GM12801 (cell line): ENCODE data around the gene SPNS2.

Experiments
- TF ChIP-seq, protein P1 (sequence below): IDR thresholded peaks from one replicate; pipeline ENCODE4 v1.5.1; 2011; ENCODE audit warnings: control low read depth; ENCODE audit not compliant: insufficient read length; ENCODE audit errors: extremely low read depth

SPNS2 gene

DNA sequence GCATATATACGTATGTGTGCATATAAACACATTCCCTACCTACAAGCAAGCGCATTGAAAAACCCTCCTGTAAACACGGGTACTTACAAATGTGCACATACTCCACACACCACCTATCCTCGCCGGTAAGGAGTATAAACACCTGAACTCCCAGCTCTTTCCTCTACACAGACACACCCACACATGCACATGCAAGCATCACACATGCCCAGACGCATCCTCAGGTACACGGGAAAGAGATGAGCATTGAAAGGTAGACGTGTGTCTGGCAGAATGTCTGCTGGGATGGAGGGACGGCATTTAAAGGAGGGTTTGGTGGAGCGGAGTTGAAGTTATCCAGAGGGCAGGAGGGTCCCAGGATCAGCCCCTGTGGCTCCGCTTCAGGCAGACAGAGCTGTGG lies 81.0 kb downstream of the SPNS2 start:
- TF ChIP-seq, protein P1, sequence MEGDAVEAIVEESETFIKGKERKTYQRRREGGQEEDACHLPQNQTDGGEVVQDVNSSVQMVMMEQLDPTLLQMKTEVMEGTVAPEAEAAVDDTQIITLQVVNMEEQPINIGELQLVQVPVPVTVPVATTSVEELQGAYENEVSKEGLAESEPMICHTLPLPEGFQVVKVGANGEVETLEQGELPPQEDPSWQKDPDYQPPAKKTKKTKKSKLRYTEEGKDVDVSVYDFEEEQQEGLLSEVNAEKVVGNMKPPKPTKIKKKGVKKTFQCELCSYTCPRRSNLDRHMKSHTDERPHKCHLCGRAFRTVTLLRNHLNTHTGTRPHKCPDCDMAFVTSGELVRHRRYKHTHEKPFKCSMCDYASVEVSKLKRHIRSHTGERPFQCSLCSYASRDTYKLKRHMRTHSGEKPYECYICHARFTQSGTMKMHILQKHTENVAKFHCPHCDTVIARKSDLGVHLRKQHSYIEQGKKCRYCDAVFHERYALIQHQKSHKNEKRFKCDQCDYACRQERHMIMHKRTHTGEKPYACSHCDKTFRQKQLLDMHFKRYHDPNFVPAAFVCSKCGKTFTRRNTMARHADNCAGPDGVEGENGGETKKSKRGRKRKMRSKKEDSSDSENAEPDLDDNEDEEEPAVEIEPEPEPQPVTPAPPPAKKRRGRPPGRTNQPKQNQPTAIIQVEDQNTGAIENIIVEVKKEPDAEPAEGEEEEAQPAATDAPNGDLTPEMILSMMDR: no peak

DNA sequence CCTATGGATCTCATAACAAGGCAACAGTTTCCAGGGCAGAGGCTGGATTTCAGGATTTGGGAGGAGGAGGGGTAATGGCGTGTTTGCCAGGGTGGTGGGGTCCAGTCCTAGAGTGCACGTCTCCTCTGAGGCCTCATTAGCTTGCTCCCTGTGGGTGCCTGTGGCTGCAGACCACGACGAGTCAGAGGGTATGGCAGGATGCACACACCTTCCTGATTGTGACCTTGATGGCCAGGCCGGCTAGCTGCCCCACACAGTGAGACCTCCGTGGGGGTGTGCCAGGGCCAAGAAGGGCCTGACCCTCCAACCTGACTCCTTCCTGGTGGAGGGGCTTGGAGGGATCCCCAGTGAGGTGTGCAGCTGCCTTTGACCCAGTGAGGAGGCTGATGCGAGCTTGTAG lies 81.6 kb downstream of the SPNS2 start:
- TF ChIP-seq, protein P1: no peak

DNA sequence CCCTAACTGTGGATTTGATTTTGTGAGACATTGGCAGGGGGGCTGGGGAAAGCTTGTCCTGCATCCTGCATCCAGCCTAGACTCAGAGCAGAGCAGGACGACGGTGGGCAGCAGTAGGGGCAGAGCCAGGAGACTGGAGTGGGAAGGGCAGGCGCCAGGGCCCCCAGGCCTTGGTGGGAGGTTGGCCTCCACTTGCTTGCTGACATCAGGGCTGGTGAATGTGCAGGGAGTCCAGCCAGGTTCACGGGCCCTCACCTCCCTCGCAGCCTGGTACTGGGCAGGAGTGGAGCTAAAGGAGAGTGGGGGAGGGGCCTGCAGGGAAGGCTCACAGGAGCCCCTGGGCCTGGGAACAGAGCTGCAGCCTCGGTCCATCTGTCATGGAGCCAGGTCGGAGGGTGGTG lies 83.4 kb downstream of the SPNS2 start:
- TF ChIP-seq, protein P1: no peak

DNA sequence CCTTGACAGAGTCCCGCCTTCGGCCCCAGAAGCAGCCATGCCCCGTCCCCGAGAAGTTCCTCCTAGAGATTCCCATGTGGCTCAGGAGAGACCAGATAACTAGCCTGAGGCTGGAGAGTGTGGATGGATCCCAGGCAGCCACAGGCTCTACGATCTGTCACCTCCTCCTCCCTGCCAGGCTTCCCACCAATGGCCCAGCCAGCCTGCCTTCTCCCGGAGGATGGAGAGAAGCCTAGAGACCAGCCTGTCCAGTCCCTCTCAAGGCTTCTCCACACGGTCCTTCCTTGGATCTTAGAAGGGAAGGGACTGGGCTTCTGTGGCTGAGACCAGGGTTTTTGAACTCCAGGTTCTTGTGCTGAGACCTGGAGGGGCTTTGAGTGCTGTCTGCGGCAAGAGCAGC lies 84.0 kb downstream of the SPNS2 start:
- TF ChIP-seq, protein P1: no peak

DNA sequence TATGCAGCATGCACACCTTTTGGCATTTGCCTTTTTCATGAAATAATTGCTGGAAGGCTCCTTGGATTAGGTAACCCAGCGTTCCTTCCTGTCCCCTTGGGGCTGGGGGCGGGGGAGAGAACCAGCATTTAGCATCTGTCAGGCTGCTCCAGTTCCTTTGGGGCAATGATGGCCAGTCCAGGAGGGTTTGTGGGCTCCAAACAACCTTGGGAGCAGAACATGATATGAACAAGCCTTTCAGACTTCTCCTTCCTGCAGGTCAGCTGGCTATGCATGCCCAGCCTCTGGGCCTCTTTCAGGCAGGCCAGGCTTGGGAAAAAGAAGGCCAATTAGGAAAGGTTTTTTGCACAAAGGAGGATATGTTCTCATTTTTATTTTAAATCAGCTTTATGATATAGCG lies 84.5 kb downstream of the SPNS2 start:
- TF ChIP-seq, protein P1: no peak

DNA sequence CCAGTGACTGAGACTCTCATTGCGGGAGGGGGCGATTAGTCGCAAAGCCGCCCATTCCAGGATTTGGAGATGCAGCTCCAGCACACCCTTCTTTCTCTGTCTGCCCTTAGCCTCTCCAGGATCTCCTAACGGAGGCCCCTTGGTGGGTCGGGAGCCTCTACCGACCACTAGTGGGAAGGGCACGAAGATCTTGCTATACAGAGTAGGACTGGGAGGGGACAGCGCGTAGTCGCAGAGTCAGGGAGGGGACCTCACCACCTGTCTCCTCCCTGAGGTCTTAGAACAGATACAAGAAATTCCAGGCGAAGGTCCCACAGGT lies 85.1 kb downstream of the SPNS2 start:
- TF ChIP-seq, protein P1: no peak

DNA sequence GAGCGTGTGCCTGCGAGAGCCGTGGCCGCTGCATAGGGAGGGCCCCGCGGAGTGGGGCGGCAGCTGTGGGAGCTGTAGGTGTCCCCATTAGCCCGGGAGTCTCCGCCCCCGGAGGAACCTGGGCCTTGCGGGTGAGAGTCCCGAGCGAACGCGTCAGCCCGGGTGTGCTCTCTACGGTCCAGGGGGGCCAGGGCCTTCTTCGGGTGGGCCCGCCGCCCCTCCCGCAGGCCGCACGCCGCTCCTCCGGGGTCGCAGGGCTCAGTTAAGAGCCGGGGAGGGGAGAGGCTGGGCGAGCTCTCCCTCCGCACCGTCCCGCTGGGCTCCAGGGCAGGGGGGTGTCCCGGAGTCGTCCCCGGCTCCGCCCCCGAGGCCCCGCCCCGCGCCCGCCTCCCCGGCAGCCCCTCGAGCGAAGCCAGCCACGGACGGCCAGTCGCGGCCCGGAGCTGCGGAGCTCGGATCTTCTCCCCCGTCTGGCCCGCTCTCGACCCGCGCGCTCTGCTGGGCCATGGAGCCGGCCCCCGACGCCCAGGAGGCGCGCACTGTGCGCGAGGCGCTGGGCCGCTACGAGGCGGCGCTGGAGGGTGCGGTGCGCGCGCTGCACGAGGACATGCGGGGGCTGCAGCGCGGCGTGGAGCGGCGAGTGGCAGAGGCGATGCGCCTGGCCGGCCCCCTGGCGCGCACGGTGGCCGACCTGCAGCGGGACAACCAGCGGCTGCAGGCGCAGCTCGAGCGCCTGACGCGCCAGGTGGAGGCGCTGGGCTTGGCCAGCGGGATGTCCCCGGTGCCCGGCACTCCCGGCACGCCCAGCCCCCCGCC lies 85.6 kb downstream of the SPNS2 start, which contains the start of gene SMTNL2:
Gene SMTNL2, plus strand, starts transcription at position 429 of the 816 bp plus-strand sequence. Its CDS starts 77 bp downstream, at position 506.
- TF ChIP-seq, protein P1: no peak
